Suppressor macrophage (primary cell): ENCODE results near the gene A2M.

ENCODE experiments used
- DNase-seq, 4 experiments: peaks; one replicate each; pipeline ENCODE4 v3.0.0-alpha.2; 2020 to 2022

The A2M gene

GRCh38 chr12:9122091-9122609 lies 6.4 kb upstream of the A2M start:
- DNase-seq: no peak

GRCh38 chr12:9120487-9121184 lies 4.9 kb upstream of the A2M start:
- DNase-seq: no peak

- DNase-seq: peak; percentile 91 to 98 (median 94)
These were observed 2.4 kb upstream of the A2M start for GRCh38 chr12:9118158-9118557.

- peak in 3 of 4 experiments; percentile 11 to 78 (median 68) for DNase-seq
These were observed 773 bp downstream of the A2M start for GRCh38 chr12:9114946-9115345.

- DNase-seq: no peak
These were observed 1.8 kb downstream of the A2M start for GRCh38 chr12:9113987-9114309.

- no peak for DNase-seq
These were observed 2.3 kb downstream of the A2M start for GRCh38 chr12:9113296-9113986.

GRCh38 chr12:9112076-9112853 lies 3.5 kb downstream of the A2M start:
- DNase-seq: no peak

- no peak for DNase-seq
These were observed 4.2 kb downstream of the A2M start for GRCh38 chr12:9111525-9111924.

GRCh38 chr12:9109737-9110491 lies 5.8 kb downstream of the A2M start:
- no peak for DNase-seq

- no peak for DNase-seq
These were observed 6.6 kb downstream of the A2M start for GRCh38 chr12:9109213-9109522.

GRCh38 chr12:9108504-9109212 lies 7.1 kb downstream of the A2M start:
- DNase-seq: no peak

GRCh38 chr12:9107542-9107873 lies 8.2 kb downstream of the A2M start:
- DNase-seq: no peak

GRCh38 chr12:9106610-9107541 lies 8.8 kb downstream of the A2M start:
- no peak for DNase-seq

- DNase-seq: no peak
These were observed 9.7 kb downstream of the A2M start for GRCh38 chr12:9106067-9106466.

- no peak for DNase-seq
These were observed 10.8 kb downstream of the A2M start for GRCh38 chr12:9104767-9105423.

- DNase-seq: no peak
These were observed 11.6 kb downstream of the A2M start for GRCh38 chr12:9104087-9104486.

- DNase-seq: no peak
These were observed 12.5 kb downstream of the A2M start for GRCh38 chr12:9103050-9103849.

GRCh38 chr12:9101018-9101687 lies 14.6 kb downstream of the A2M start:
- no peak for DNase-seq

GRCh38 chr12:9099552-9100190 lies 16.0 kb downstream of the A2M start:
- no peak for DNase-seq
